GM18498 (cell line): Measurements from ENCODE around the gene REST.
A peak's percentile ranks its signal among the peaks of the same experiment; 100 is the strongest.
"Not testable (repeated sequence)": the region's sequence is repeated elsewhere in the genome, so short reads cannot be mapped to it uniquely, and the experiment has no call there.

ENCODE experiments used
- ATAC-seq: cut with Tn5 transposase; IDR thresholded peaks from one replicate; pipeline ENCODE4 v1.9.1; 2021; ENCODE audit warnings: mild to moderate bottlenecking, moderate library complexity; ENCODE audit not compliant: unreplicated experiment

Gene REST

GRCh38 chr4:56907489-56908205, at the start of gene REST:
Gene REST, plus strand, starts transcription at chr4:56907900. Its CDS starts 2,739 bp downstream, at chr4:56910639.
- ATAC-seq = peak; percentile 60

- ATAC-seq = peak; percentile 60
These were observed 47.9 kb upstream of the REST start for GRCh38 chr4:56859841-56860240.

GRCh38 chr4:56860781-56861180, 46.9 kb upstream of the REST start:
- no peak for ATAC-seq

GRCh38 chr4:56861360-56861759, 46.3 kb upstream of the REST start:
- ATAC-seq = no peak

GRCh38 chr4:56863441-56864139, 44.1 kb upstream of the REST start:
- ATAC-seq = no peak

- ATAC-seq = no peak
These were observed 36.8 kb upstream of the REST start for GRCh38 chr4:56870946-56871345.

GRCh38 chr4:56871371-56871866, 36.3 kb upstream of the REST start:
- no peak for ATAC-seq

GRCh38 chr4:56874166-56874565, 33.5 kb upstream of the REST start:
- no peak for ATAC-seq

- no peak for ATAC-seq
These were observed 32.8 kb upstream of the REST start for GRCh38 chr4:56874923-56875322.

- no peak for ATAC-seq
These were observed 31.4 kb upstream of the REST start for GRCh38 chr4:56876264-56876663.

- no peak for ATAC-seq
These were observed 27.7 kb upstream of the REST start for GRCh38 chr4:56879996-56880395.

- ATAC-seq = no peak
These were observed 27.1 kb upstream of the REST start for GRCh38 chr4:56880572-56880971.

GRCh38 chr4:56884511-56884910, 23.2 kb upstream of the REST start:
- not testable (repeated sequence) for ATAC-seq

GRCh38 chr4:56892691-56893090, 15.0 kb upstream of the REST start:
- no peak for ATAC-seq

GRCh38 chr4:56897842-56898241, 9.9 kb upstream of the REST start:
- not testable (repeated sequence) for ATAC-seq

GRCh38 chr4:56900186-56900585, 7.5 kb upstream of the REST start:
- not testable (repeated sequence) for ATAC-seq

- ATAC-seq = no peak
These were observed 5.0 kb upstream of the REST start for GRCh38 chr4:56902703-56903102.

- ATAC-seq = no peak
These were observed 1.9 kb upstream of the REST start for GRCh38 chr4:56905796-56906195.

- no peak for ATAC-seq
These were observed 959 bp upstream of the REST start for GRCh38 chr4:56906489-56907393.

GRCh38 chr4:56908206-56909085, 746 bp downstream of the REST start:
- ATAC-seq = peak; percentile 74
